ENCODE results near the gene TAAR6. TPM values are rescaled to one million over a fixed set of nuclear protein-coding genes. Genes with fewer than 3 reads are reported as not detected.
"Not testable (repeated sequence)": the region's sequence is repeated elsewhere in the genome, so short reads cannot be mapped to it uniquely, and the experiment has no call there.

TAAR6 gene
- total and polyA plus RNA-seq, 2 donors: not detected

DNA sequence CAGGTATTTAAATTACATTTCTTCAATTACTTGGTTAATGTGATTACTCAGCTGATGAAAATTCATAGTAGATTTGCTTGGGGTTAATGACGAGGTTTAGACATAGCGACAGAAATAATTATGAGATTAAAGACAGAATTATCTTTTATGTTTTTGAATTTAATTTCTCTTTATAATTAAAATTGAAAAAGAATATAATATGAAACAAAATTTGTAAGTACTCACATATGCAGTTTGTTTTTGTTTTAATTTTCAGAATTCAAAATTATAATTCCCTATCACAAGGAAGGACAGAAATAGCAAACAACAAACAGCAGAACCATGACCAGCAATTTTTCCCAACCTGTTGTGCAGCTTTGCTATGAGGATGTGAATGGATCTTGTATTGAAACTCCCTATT, 17.8 kb upstream of the TAAR6 start, which contains the start of gene TAAR8:
Gene TAAR8 (plus strand): TSS at position 301 of the 400 bp plus-strand sequence. CDS start 21 bp downstream, at position 322.
- Histone ChIP-seq H3K4me3 (ENCODE audit: low read depth, low read length) (no peak within 1 kb of the TSS), H3K4me1 (ENCODE audit: insufficient read depth) (no peaks in the 10 kb centered on the region), H3K27ac (ENCODE audit: low read depth) (no peak within 1 kb of the TSS), H3K36me3 (ENCODE audit: insufficient read depth) (no peaks in the 10 kb centered on the region)
- DNase-seq (ENCODE audit: extremely low spot score): no peak
- 95% methylated on average over 2 of the region's 2 CpGs for WGBS

DNA sequence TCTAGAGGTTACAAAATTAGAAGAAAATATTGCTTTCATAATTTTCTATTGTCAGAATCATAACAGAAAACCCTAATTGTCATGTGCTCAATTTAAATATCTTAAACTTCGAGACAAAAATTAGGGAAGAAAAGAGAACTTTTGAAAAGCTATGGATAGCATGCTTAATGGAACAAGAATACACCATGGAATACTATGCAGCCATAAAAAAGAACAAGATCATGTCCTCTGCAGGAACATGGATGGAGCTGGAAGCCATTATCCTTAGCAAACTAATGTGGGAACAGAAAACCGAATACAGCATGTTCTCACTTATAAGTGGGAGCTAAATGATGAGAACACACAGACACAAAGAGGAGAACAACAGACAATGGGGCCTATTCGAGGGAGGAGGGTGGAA, 10.0 kb upstream of the TAAR6 start:
- DNase-seq (ENCODE audit: extremely low spot score); H3K36me3 ChIP-seq (ENCODE audit: insufficient read depth); H3K27ac ChIP-seq (ENCODE audit: low read depth); H3K4me3 ChIP-seq (ENCODE audit: low read depth, low read length); H3K4me1 ChIP-seq (ENCODE audit: insufficient read depth): not testable (repeated sequence)
- 76% methylated on average over 3 of the region's 3 CpGs for WGBS

DNA sequence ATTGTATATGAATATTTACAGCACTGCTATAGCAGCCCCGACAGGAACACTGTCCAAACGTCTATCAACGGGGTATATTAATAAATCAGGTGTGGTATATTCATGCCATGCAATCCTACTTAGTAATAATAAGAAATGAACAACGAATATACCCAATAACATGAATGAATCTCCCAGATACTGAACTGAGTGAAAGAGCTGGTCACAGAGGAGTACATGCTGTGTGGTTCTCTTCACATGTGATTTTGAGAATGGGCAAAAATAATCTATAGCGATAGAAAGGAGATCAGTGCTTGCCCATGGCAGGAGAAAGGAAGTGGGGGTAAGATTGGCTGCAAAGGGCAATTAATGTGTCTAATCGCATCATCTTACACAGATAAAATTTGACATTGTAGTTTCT, 3.7 kb upstream of the TAAR6 start:
- Histone ChIP-seq H3K4me1 (ENCODE audit: insufficient read depth) (no peaks in the 10 kb centered on the region), H3K27ac (ENCODE audit: low read depth) (no peak overlapping the region), H3K4me3 (ENCODE audit: low read depth, low read length) (no peak overlapping the region), H3K36me3 (ENCODE audit: insufficient read depth) (no peaks in the 10 kb centered on the region)
- no peak for DNase-seq (ENCODE audit: extremely low spot score)
- WGBS: 90% methylated on average over 6 of the region's 6 CpGs

DNA sequence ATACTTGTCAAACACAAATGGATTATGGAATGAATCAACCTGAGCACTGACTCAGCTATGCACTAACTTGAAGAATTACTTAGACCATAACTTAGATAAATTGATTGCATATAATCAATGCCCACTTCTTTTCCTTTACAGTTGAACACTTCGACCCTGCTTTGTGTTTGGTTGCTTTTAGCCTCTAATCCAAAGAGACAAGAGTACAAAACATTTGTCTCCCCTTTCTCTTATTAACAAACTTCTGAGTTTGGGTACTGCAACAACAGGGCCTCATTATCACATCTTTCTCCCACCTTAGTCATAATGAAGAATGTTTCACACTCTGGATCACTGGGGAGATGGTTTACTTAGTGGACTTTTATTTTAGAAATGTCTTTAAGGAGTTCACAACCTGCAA, 2.6 kb upstream of the TAAR6 start:
- no peak overlapping the region for H3K27ac ChIP-seq (ENCODE audit: low read depth)
- no peak for DNase-seq (ENCODE audit: extremely low spot score)
- H3K4me1 ChIP-seq (ENCODE audit: insufficient read depth): no peaks in the 10 kb centered on the region
- H3K36me3 ChIP-seq (ENCODE audit: insufficient read depth): no peaks in the 10 kb centered on the region
- WGBS: 65% methylated on average over 1 of the region's 1 CpG
- no peak overlapping the region for H3K4me3 ChIP-seq (ENCODE audit: low read depth, low read length)

DNA sequence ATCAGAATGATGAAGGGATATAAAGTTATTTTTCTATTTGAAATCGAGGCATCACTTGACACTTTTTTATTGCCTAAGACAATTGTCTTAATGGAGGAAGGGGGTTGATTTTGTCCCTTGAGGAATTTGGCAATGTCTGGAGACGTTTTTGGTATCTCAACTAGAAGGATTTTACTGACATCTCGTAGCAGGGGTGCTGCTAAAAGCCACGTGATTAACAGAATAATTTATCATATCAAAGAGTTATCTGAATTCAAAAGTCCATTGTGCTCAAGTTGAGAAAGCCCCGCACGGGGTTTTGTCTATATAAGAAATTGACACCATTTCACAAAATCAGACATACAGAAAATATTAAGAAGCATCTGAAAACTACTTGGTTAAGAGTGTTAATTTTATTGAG, 1.5 kb upstream of the TAAR6 start:
- Histone ChIP-seq H3K27ac (ENCODE audit: low read depth) (no peak overlapping the region), H3K4me1 (ENCODE audit: insufficient read depth) (no peaks in the 10 kb centered on the region), H3K4me3 (ENCODE audit: low read depth, low read length) (no peak overlapping the region), H3K36me3 (ENCODE audit: insufficient read depth) (no peaks in the 10 kb centered on the region)
- WGBS: 57% methylated on average over 6 of the region's 6 CpGs
- no peak for DNase-seq (ENCODE audit: extremely low spot score)

DNA sequence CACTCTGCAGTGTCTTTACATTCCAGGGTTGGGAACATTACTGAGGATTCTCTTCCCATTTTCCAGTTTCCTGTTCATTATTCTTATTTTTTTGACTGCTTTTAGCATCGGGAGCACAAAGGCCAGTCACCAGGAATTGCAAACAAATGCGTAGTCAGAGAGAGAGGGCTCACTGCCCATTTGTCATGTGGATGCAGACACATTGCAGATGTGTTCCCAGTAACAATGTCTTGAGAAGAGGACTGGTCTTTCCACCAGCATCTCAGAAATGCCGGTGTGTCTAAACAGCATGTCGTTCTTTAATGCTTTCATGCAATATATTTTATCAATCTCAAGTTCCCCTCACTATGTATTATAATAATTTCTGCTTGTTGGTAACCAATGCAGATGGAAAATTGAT, 952 bp upstream of the TAAR6 start:
- H3K27ac ChIP-seq (ENCODE audit: low read depth): no peak overlapping the region
- H3K4me3 ChIP-seq (ENCODE audit: low read depth, low read length): no peak overlapping the region
- H3K36me3 ChIP-seq (ENCODE audit: insufficient read depth): no peaks in the 10 kb centered on the region
- no peak for DNase-seq (ENCODE audit: extremely low spot score)
- H3K4me1 ChIP-seq (ENCODE audit: insufficient read depth): no peaks in the 10 kb centered on the region
- WGBS: 43% methylated on average over 4 of the region's 4 CpGs

DNA sequence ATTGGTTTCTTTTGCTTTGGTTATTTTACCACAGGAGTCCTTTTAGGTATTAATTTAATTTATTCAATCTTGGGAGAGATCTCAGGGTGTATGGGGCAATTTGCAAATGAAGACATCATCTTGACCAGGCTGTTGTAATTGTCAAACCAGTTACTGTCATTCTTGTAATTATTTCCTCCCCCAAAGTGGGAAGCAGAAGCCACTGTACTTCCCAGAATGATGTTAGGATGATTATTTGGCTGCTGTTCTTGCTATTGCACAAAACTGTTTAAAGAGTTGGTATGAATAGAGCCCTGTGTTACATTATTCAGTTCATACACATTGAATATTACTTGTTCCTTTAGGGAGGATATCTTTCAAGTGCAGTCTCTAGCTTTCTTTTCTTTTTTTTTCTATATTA, 1.7 kb downstream of the TAAR6 start:
- H3K4me3 ChIP-seq (ENCODE audit: low read depth, low read length): no peak overlapping the region
- no peaks in the 10 kb centered on the region for H3K36me3 ChIP-seq (ENCODE audit: insufficient read depth)
- H3K4me1 ChIP-seq (ENCODE audit: insufficient read depth): no peaks in the 10 kb centered on the region
- no peak for DNase-seq (ENCODE audit: extremely low spot score)
- H3K27ac ChIP-seq (ENCODE audit: low read depth): no peak overlapping the region

DNA sequence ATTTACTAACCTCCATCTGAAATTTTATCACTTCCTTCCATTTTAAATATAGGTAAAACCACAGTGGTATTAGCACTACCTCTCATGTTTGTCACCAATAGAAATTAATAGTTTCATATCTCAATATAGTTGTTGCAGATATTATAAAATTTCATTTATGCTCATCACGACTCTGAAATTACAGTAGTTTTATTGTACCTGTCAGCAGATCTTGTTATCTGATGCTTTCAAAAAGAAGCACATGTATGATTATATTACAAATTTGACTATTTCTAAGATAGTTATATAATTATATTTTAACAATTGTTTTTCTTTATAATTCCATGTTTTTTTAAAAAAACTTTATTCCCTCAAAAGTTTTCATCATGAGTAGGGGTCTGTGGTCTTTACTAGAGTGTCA, 14.6 kb downstream of the TAAR6 start:
- 54% methylated on average over 1 of the region's 1 CpG for WGBS
- H3K36me3 ChIP-seq (ENCODE audit: insufficient read depth): no peaks in the 10 kb centered on the region

DNA sequence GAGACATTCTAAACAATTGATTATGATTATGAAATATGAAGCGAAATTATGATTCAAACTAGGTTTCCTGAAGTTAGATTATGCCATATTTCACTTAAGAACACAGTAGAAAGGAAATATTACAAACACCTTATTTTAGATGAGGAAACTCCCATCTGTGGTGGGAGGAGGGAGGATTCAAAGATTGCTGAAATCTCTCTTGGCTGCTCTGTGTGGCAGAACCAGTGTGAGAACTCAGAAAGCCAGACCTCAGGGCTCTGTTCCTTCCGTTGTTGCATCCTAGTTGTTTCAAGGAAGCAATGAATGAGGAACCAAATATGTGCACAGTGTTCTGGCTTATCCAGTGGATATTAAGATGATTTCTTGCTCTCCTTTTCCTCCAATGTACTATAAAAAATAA, 17.3 kb downstream of the TAAR6 start:
- H3K4me1 ChIP-seq (ENCODE audit: insufficient read depth): no peaks in the 10 kb centered on the region
- no peaks in the 10 kb centered on the region for H3K36me3 ChIP-seq (ENCODE audit: insufficient read depth)
- DNase-seq (ENCODE audit: extremely low spot score): no peak
- no peak overlapping the region for H3K27ac ChIP-seq (ENCODE audit: low read depth)
- WGBS: 57% methylated on average over 2 of the region's 2 CpGs
- H3K4me3 ChIP-seq (ENCODE audit: low read depth, low read length): no peak overlapping the region

More for the DNA sequence above, 14.6 kb downstream of the TAAR6 start:
- Histone ChIP-seq H3K4me3 (ENCODE audit: low read depth, low read length) (no peak overlapping the region), H3K4me1 (ENCODE audit: insufficient read depth) (no peaks in the 10 kb centered on the region), H3K27ac (ENCODE audit: low read depth) (no peak overlapping the region)
- DNase-seq (ENCODE audit: extremely low spot score): no peak

DNA sequence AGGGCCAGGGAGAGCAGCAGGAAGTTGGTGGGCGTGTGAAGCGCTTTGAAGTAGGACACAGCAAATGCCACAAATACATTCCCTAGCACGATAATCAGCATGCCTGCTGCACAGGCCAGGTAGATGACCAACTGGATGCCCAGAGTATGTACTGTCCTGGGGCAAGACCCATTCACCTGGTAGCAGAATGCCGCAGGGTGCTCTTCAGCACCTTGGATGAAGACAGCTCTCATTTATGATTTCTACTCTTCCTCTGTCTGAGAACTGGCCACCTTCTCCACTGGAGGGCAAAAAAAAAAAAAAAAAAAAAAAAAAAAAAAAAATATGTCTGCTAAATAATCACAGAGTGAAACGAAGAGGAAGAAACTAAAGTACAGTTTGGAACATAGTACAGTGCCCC, 19.3 kb downstream of the TAAR6 start, which contains the start of gene TAAR5:
Gene TAAR5 (minus strand): TSS at position 288 of the 400 bp plus-strand sequence. CDS start 55 bp downstream, at position 233.
- no peak within 1 kb of the TSS for H3K4me3 ChIP-seq (ENCODE audit: low read depth, low read length)
- DNase-seq (ENCODE audit: extremely low spot score): no peak
- H3K27ac ChIP-seq (ENCODE audit: low read depth): no peak within 1 kb of the TSS
- 76% methylated on average over 5 of the region's 5 CpGs for WGBS
- H3K4me1 ChIP-seq (ENCODE audit: insufficient read depth): no peaks in the 10 kb centered on the region
- H3K36me3 ChIP-seq (ENCODE audit: insufficient read depth): no peaks in the 10 kb centered on the region

DNA sequence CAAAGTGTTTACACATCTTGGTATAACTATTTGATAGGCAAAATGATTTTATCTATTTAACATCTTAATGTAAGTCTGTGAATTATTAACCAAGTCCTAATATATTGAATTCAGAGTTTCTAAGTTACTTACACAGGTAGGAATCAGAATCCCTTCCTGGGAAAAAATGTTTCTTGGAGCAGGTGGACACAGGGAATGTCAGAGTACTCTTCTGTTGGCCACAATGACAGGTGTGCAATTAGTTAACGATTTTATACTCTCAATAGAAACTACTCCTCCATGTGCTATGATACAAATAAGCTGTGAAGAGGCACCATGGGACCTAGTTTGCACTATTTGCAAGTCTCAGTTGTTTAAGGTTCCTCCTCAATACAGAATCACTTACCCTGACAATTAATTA, 20.2 kb downstream of the TAAR6 start:
- WGBS: 85% methylated on average over 1 of the region's 1 CpG
- H3K36me3 ChIP-seq (ENCODE audit: insufficient read depth): no peaks in the 10 kb centered on the region
- H3K4me1 ChIP-seq (ENCODE audit: insufficient read depth): no peaks in the 10 kb centered on the region
- DNase-seq (ENCODE audit: extremely low spot score): no peak
- no peak overlapping the region for H3K27ac ChIP-seq (ENCODE audit: low read depth)
- no peak overlapping the region for H3K4me3 ChIP-seq (ENCODE audit: low read depth, low read length)

DNA sequence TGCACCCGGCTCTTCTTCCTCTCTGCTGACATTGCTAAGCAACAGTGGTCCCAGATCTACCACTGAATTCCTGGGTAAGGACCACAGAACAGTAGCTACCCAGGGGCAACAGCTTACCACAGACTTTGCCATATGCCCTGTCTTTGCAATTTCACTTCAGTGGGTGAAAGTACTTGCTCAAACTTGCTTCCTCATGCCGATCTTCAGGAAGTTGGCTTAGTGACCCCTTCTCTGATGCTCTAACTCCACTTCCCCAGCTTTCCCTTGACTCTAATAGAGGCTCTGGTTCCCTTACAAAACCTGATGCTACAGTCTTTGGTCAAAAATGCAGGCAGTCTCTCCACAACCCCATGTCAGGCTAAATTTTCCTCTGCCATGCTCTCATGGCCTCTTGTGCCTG, 22.7 kb downstream of the TAAR6 start:
- no peak overlapping the region for H3K4me3 ChIP-seq (ENCODE audit: low read depth, low read length)
- no peaks in the 10 kb centered on the region for H3K4me1 ChIP-seq (ENCODE audit: insufficient read depth)
- no peak for DNase-seq (ENCODE audit: extremely low spot score)
- H3K36me3 ChIP-seq (ENCODE audit: insufficient read depth): no peaks in the 10 kb centered on the region
- WGBS: 60% methylated on average over 2 of the region's 2 CpGs
- no peak overlapping the region for H3K27ac ChIP-seq (ENCODE audit: low read depth)

DNA sequence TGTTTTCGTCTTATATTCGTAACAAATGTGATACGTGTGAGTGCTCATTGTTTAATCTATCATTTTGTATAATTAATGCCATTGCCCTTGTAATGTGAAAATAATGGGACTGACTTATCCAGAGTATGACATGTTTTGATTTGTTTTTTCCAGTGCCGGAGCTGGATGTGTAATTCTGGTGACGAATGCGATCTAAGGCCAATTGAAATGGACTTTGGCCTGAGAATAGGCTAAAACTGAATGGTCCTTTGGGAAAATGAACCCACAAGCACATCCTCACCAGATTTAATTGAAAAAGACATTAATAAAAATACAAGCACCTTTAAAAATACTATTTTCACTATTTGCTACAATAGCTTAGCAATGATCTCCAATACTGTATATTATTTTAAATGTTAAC, 26.1 kb downstream of the TAAR6 start:
- 88% methylated on average over 6 of the region's 6 CpGs for WGBS

DNA sequence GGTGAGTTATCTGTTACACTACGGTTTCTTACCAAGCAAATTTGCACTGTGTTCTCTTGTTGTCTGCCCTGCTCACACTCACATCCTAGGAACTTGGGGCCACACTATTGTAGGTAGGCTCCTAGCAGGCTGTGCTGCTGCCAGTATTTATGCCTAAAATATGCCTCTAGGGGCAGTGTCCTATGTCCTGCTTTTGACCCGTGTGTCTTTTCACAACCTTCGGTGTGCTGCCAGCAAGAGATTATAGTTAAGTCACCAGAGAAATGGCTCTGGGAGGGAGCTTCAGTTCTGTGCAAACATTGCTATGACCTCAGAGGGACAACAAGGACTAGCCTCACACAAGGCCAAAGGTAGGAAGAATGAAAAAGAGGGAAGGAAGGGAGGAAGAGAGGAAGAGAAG, 28.4 kb downstream of the TAAR6 start:
- H3K27ac ChIP-seq (ENCODE audit: low read depth): no peak overlapping the region
- WGBS: 37% methylated on average over 3 of the region's 3 CpGs
- no peak for DNase-seq (ENCODE audit: extremely low spot score)
- no peak overlapping the region for H3K4me3 ChIP-seq (ENCODE audit: low read depth, low read length)
- H3K36me3 ChIP-seq (ENCODE audit: insufficient read depth): no peaks in the 10 kb centered on the region
- no peaks in the 10 kb centered on the region for H3K4me1 ChIP-seq (ENCODE audit: insufficient read depth)

More for the DNA sequence above, 26.1 kb downstream of the TAAR6 start:
- no peak for DNase-seq (ENCODE audit: extremely low spot score)
- H3K4me3 ChIP-seq (ENCODE audit: low read depth, low read length): no peak overlapping the region
- H3K36me3 ChIP-seq (ENCODE audit: insufficient read depth): no peaks in the 10 kb centered on the region
- no peak overlapping the region for H3K27ac ChIP-seq (ENCODE audit: low read depth)
- no peaks in the 10 kb centered on the region for H3K4me1 ChIP-seq (ENCODE audit: insufficient read depth)

DNA sequence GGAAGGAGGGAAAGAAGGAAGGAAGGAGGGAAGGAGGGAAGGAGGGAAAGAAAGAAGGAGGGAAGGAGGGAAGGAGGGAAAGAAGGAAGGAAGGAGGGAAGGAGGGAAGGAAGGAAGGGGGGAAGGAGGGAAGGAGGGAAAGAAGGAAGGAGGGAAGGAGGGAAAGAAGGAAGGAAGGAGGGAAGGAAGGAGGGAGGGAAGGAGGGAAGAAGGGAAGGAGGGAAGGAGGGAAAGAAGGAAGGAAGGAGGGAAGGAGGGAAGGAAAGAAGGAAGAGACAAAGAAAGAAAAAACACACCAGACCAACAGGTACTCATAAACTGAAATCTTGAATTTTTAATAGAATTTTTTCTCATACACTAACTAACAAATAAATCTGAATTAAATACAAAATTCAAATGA, 30.8 kb downstream of the TAAR6 start:
- DNase-seq (ENCODE audit: extremely low spot score); H3K27ac ChIP-seq (ENCODE audit: low read depth); H3K4me1 ChIP-seq (ENCODE audit: insufficient read depth); H3K4me3 ChIP-seq (ENCODE audit: low read depth, low read length); H3K36me3 ChIP-seq (ENCODE audit: insufficient read depth): not testable (repeated sequence)

Data from urinary bladder (tissue), 4 donors.